GM12878 (cell line): Measurements from ENCODE around the gene PKN3. TPM values are rescaled to one million over a fixed set of nuclear protein-coding genes. Genes with fewer than 3 reads are reported as not detected.

Experiments
- BRCA1 ChIP-seq: IDR thresholded peaks from 2 replicates; pipeline ENCODE4 v1.6.1; 2011; ENCODE audit warnings: low read depth, low read length, improper control_type of control experiment
- MEF2A ChIP-seq: IDR thresholded peaks from 2 replicates; pipeline ENCODE4 v1.6.1; 2011; ENCODE audit warnings: low read depth, mild to moderate bottlenecking, low read length, moderate library complexity; ENCODE audit not compliant: insufficient read depth
- NBN ChIP-seq: fragments of 450-650 bp; IDR thresholded peaks from 2 replicates; pipeline ENCODE4 v1.6.1; 2016
- NKRF ChIP-seq: fragments of 450-650 bp; conservative IDR thresholded peaks from 2 replicates; pipeline ENCODE4 v1.6.1; 2017; ENCODE audit warnings: mild to moderate bottlenecking, moderate library complexity
- PAX5 ChIP-seq: IDR thresholded peaks from 2 replicates; pipeline ENCODE4 v1.6.1; 2011; ENCODE audit warnings: low read depth, low read length, borderline replicate concordance
- SIN3A ChIP-seq: IDR thresholded peaks from 2 replicates; pipeline ENCODE4 v1.6.1; 2012; ENCODE audit warnings: low read depth, low read length, improper control_type of control experiment
- TARDBP ChIP-seq: IDR thresholded peaks from 2 replicates; pipeline ENCODE4 v1.6.1; 2016; ENCODE audit warnings: borderline replicate concordance
- TCF3 ChIP-seq: IDR thresholded peaks from 2 replicates; pipeline ENCODE4 v1.6.1; 2012; ENCODE audit warnings: low read depth, mild to moderate bottlenecking, low read length, borderline replicate concordance; ENCODE audit not compliant: insufficient read depth
- ZBED1 ChIP-seq: IDR thresholded peaks from 2 replicates; pipeline ENCODE4 v1.6.1; 2016; ENCODE audit warnings: borderline replicate concordance
- ZZZ3 ChIP-seq: IDR thresholded peaks from 2 replicates; pipeline ENCODE4 v1.6.1; 2011; ENCODE audit warnings: low read depth; ENCODE audit not compliant: control insufficient read depth, insufficient read length
- polyA plus RNA-seq, 11 experiments: library from polyadenylated mRNA; depleted of rRNA in 4 of 11; unstranded in 6 of 11; stranded (reverse) in 5 of 11; fragments of >200 nt; fragmentation: Nextera tagmentation in 4 of 11; fragmentation: Illumina TruSeq in 1 of 11; extraction: Ambion mirVana in 4 of 11; extraction: Trizol in 1 of 11; gene quantifications; 1 replicate in 1 of 11; 2 replicates in 10 of 11; pipeline versions ENCODE4 v1.2.1 to v1.2.3, GENCODE V29; 2011 to 2016; ENCODE audit warnings: inconsistent platforms in 2 of 11, missing spikeins in 2 of 11, low read depth in 1 of 11
- total RNA-seq, 4 experiments: library from RNA; depleted of rRNA in 3 of 4; stranded (reverse); fragments of >200 nt in 3 of 4; fragmentation: Illumina TruSeq in 1 of 4; extraction: Trizol in 1 of 4; gene quantifications; 2 replicates each; pipeline versions ENCODE4 v1.2.1 to v1.2.3, GENCODE V29; 2013 to 2021
- TF ChIP-seq, protein P1 (sequence below): fragments of 150-350 bp; IDR thresholded peaks from 2 replicates; pipeline ENCODE4 v1.6.1; 2014; ENCODE audit warnings: mild to moderate bottlenecking, low read depth, low read length
- TF ChIP-seq, protein P2 (sequence below): IDR thresholded peaks from 2 replicates; pipeline ENCODE4 v1.6.1; 2012; ENCODE audit warnings: low read depth, low read length, improper control_type of control experiment
- TF ChIP-seq, protein P3 (sequence below): IDR thresholded peaks from 2 replicates; pipeline ENCODE4 v1.6.1; 2012; ENCODE audit warnings: mild to moderate bottlenecking, low read depth, low read length
- TF ChIP-seq, protein P4 (sequence below): fragments of 450-650 bp; IDR thresholded peaks from 2 replicates; pipeline ENCODE4 v1.6.1; 2016; ENCODE audit warnings: mild to moderate bottlenecking

PKN3 gene
- total and polyA plus RNA-seq, 10 of the 15 experiments (the other 5 are each of a cell fraction or from before 2014, with no cell fraction given), result 0.35 to 11.0 (median 3.3) TPM

DNA sequence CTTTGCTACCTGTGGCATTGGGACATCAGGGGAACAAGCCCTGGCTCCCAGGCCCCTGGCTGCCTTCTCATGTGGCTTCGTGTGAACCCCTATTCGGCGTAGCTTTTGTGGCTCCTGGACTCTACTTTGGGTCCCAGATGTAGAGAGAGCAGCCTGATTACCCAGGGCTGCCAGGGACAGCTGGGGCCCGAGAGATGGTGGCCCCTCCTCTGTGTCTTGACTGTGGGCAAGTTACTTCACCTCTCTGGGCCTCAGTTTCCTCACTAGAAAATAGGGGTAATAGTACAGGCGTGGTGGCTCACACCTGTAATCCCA lies 2.0 kb downstream of the PKN3 start (continued):
- TF ChIP-seq, protein P1, sequence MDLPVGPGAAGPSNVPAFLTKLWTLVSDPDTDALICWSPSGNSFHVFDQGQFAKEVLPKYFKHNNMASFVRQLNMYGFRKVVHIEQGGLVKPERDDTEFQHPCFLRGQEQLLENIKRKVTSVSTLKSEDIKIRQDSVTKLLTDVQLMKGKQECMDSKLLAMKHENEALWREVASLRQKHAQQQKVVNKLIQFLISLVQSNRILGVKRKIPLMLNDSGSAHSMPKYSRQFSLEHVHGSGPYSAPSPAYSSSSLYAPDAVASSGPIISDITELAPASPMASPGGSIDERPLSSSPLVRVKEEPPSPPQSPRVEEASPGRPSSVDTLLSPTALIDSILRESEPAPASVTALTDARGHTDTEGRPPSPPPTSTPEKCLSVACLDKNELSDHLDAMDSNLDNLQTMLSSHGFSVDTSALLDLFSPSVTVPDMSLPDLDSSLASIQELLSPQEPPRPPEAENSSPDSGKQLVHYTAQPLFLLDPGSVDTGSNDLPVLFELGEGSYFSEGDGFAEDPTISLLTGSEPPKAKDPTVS, result no peak
- no peak for TF ChIP-seq NBN
- no peak for TF ChIP-seq TCF3
- no peak for TF ChIP-seq ZBED1
- TF ChIP-seq ZZZ3, result no peak
- TF ChIP-seq, protein P2, sequence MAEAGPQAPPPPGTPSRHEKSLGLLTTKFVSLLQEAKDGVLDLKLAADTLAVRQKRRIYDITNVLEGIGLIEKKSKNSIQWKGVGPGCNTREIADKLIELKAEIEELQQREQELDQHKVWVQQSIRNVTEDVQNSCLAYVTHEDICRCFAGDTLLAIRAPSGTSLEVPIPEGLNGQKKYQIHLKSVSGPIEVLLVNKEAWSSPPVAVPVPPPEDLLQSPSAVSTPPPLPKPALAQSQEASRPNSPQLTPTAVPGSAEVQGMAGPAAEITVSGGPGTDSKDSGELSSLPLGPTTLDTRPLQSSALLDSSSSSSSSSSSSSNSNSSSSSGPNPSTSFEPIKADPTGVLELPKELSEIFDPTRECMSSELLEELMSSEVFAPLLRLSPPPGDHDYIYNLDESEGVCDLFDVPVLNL, result no peak
- no peak for TF ChIP-seq BRCA1
- TF ChIP-seq, protein P3, sequence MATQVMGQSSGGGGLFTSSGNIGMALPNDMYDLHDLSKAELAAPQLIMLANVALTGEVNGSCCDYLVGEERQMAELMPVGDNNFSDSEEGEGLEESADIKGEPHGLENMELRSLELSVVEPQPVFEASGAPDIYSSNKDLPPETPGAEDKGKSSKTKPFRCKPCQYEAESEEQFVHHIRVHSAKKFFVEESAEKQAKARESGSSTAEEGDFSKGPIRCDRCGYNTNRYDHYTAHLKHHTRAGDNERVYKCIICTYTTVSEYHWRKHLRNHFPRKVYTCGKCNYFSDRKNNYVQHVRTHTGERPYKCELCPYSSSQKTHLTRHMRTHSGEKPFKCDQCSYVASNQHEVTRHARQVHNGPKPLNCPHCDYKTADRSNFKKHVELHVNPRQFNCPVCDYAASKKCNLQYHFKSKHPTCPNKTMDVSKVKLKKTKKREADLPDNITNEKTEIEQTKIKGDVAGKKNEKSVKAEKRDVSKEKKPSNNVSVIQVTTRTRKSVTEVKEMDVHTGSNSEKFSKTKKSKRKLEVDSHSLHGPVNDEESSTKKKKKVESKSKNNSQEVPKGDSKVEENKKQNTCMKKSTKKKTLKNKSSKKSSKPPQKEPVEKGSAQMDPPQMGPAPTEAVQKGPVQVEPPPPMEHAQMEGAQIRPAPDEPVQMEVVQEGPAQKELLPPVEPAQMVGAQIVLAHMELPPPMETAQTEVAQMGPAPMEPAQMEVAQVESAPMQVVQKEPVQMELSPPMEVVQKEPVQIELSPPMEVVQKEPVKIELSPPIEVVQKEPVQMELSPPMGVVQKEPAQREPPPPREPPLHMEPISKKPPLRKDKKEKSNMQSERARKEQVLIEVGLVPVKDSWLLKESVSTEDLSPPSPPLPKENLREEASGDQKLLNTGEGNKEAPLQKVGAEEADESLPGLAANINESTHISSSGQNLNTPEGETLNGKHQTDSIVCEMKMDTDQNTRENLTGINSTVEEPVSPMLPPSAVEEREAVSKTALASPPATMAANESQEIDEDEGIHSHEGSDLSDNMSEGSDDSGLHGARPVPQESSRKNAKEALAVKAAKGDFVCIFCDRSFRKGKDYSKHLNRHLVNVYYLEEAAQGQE, result no peak
- TF ChIP-seq PAX5, result no peak
- TF ChIP-seq TARDBP, result no peak
- TF ChIP-seq NKRF, result no peak
- no peak for TF ChIP-seq SIN3A
- TF ChIP-seq, protein P4, sequence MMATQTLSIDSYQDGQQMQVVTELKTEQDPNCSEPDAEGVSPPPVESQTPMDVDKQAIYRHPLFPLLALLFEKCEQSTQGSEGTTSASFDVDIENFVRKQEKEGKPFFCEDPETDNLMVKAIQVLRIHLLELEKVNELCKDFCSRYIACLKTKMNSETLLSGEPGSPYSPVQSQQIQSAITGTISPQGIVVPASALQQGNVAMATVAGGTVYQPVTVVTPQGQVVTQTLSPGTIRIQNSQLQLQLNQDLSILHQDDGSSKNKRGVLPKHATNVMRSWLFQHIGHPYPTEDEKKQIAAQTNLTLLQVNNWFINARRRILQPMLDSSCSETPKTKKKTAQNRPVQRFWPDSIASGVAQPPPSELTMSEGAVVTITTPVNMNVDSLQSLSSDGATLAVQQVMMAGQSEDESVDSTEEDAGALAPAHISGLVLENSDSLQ, result no peak
- no peak for TF ChIP-seq MEF2A
- TF ChIP-seq, all 136 proteins: peak for 0
